Sigmoid colon (tissue), 3 donors: ENCODE results near the gene RAB15.

Experiments
- POLR2A ChIP-seq, 2 donors: fragments of 450-650 bp; IDR thresholded peaks; one replicate each; pipeline ENCODE4 v1.6.1; 2016; ENCODE audit warnings: antibody characterized with exemption in 2 of 2, mild to moderate bottlenecking in 2 of 2, moderate library complexity in 2 of 2
- TF ChIP-seq, protein P1 (sequence below), 4 experiments: fragments of 450-650 bp in 3 of 4; fragments of 200-600 bp in 1 of 4; IDR thresholded peaks; one replicate each; pipeline ENCODE4 v1.5.1; 2016 to 2019; ENCODE audit warnings: antibody characterized with exemption in 4 of 4, mild to moderate bottlenecking in 3 of 4, moderate library complexity in 2 of 4

DNA sequence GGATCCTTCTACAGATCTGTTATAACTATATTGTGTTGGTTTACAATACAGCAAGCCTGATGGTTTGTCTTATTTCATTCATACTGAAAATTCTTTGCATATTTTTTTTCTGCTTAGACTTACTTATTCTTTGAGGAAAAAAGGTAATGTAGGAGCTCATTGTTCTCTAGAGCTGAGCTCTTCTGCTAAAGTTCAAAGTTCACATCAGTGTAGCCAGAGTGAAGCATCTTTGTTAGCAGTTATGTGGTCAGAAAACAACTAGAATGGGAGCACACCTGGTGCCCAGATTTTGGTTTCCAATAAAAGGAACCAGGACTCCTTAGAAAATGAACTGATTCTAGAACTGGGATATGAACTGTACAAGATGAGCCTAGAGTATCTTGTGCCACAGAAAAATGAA lies 39.9 kb downstream of the RAB15 start:
- TF ChIP-seq, protein P1, sequence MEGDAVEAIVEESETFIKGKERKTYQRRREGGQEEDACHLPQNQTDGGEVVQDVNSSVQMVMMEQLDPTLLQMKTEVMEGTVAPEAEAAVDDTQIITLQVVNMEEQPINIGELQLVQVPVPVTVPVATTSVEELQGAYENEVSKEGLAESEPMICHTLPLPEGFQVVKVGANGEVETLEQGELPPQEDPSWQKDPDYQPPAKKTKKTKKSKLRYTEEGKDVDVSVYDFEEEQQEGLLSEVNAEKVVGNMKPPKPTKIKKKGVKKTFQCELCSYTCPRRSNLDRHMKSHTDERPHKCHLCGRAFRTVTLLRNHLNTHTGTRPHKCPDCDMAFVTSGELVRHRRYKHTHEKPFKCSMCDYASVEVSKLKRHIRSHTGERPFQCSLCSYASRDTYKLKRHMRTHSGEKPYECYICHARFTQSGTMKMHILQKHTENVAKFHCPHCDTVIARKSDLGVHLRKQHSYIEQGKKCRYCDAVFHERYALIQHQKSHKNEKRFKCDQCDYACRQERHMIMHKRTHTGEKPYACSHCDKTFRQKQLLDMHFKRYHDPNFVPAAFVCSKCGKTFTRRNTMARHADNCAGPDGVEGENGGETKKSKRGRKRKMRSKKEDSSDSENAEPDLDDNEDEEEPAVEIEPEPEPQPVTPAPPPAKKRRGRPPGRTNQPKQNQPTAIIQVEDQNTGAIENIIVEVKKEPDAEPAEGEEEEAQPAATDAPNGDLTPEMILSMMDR (IDR thresholded peaks at IDR 0.05) = no peak
- no peak for TF ChIP-seq POLR2A (IDR thresholded peaks at IDR 0.05)
